GM18507 (cell line): ENCODE measurements around the gene TRERF1.
"Not testable (repeated sequence)": the region's sequence is repeated elsewhere in the genome, so short reads cannot be mapped to it uniquely, and the experiment has no call there.

ENCODE experiments used
- DNase-seq: peaks from one replicate; pipeline ENCODE4 v3.0.0; 2011; ENCODE audit warnings: low read depth; ENCODE audit not compliant: insufficient read length; ENCODE audit errors: extremely low spot score
- FAIRE-seq: peaks from 2 replicates; lab custom pipeline; 2011; peaks lifted over from hg19 to GRCh38; lab: Jason Lieb, UNC

The TRERF1 gene, protein sequence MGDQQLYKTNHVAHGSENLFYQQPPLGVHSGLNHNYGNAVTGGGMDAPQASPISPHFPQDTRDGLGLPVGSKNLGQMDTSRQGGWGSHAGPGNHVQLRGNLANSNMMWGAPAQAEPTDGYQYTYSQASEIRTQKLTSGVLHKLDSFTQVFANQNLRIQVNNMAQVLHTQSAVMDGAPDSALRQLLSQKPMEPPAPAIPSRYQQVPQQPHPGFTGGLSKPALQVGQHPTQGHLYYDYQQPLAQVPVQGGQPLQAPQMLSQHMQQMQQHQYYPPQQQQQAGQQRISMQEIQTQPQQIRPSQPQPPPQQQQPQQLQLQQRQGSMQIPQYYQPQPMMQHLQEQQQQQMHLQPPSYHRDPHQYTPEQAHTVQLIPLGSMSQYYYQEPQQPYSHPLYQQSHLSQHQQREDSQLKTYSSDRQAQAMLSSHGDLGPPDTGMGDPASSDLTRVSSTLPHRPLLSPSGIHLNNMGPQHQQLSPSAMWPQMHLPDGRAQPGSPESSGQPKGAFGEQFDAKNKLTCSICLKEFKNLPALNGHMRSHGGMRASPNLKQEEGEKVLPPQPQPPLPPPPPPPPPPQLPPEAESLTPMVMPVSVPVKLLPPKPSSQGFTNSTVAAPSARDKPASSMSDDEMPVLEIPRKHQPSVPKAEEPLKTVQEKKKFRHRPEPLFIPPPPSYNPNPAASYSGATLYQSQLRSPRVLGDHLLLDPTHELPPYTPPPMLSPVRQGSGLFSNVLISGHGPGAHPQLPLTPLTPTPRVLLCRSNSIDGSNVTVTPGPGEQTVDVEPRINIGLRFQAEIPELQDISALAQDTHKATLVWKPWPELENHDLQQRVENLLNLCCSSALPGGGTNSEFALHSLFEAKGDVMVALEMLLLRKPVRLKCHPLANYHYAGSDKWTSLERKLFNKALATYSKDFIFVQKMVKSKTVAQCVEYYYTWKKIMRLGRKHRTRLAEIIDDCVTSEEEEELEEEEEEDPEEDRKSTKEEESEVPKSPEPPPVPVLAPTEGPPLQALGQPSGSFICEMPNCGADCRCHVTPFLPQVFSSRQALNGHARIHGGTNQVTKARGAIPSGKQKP (N-terminal part only)

GRCh38 chr6:42451333-42452170, at the start of gene TRERF1:
TSS of gene TRERF1 (minus strand) at chr6:42451926. CDS start at chr6:42269590, 182,336 bp downstream.
- DNase-seq = no peak
- peak; percentile 57 for FAIRE-seq

DNA sequence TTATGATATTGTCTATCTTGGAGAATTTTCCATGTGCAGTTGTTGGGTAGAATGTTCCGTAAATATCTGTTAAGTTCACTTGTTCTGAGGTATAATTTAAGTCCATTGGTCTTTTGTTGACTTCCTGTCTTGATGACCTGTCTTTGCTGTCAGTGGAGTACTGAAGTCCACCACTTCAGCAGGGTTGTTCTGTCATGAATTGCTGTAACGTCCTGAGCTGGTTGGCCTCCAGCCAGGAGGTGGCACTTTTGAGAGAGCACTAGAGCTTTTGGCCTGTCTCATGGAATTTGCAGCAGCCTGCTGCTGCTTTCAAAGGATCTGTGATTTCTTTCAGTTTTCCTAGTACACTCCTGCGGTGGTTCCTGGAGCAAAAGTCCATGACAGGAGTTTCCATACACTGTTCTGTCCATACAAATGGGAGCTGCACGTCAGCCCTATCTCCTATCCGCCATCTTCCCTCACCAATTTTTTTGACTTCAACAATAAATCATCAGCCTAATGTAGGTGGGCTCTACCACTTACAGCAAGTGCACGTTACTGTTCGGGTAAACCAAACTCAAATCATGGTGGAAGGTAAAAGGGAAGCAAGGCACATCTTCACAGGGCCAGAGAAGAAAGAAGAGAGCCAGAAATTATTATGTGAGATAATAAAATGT, 46.9 kb upstream of the TRERF1 start:
- no peak for FAIRE-seq
- DNase-seq = no peak

DNA sequence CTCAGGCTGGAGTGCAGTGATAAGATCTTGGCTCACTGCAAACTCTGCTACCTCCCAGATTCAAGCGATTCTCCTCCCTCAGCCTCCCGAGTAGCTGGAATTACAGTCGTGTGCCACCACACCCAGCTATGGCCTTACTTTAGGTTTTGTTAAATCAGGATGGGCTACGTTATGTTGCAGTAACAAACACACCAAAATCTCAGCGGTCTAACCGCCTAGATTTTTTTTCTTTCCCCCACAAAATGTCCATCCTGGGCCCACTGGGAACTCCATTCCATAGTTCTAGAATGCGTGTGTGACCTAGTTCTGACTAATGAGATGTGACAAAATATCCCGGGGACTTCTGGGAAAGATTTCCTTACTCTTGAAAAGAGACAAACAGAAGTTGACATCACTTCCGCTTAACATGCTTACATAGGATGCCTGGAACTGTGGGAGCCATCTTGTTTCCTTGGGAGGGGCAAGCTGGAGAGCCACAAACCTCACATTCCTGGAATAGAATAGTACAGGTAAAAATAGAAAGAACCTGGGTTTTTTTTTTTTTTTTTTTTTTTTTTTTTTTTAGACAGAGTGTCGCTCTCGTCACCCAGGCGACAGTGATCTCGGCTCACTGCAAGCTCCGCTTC, 42.3 kb upstream of the TRERF1 start:
- DNase-seq (no peak), FAIRE-seq (no peak)

- FAIRE-seq (no peak), DNase-seq (no peak)
Observed at GRCh38 chr6:42488129-42488528, 36.4 kb upstream of the TRERF1 start.

- no peak for FAIRE-seq
- no peak for DNase-seq
Observed at GRCh38 chr6:42484261-42484660, 32.5 kb upstream of the TRERF1 start.

DNA sequence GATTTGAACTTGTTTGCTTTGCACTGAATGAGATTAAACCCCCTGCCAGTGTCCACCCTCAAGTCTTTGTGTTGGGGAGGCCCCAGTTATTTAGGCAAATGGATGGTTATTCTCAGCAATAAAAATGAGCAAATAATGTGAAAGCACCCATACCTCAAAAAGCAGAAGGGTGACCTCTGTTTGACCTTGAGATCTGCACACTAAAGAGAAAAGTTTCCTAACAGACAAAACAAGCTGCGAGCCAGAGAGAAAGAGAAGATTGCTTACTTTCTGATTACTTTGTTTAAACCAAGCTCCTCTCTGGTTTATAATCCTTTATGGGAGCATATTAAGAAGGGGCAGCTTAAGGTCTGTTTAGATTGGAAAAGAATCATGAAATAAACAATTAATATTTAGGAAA, 30.4 kb upstream of the TRERF1 start:
- FAIRE-seq = no peak
- no peak for DNase-seq

- FAIRE-seq (no peak), DNase-seq (no peak)
Observed at GRCh38 chr6:42471714-42472113, 20.0 kb upstream of the TRERF1 start.

GRCh38 chr6:42471142-42471541, 19.4 kb upstream of the TRERF1 start:
- FAIRE-seq (no peak), DNase-seq (no peak)

GRCh38 chr6:42468273-42468672, 16.5 kb upstream of the TRERF1 start:
- FAIRE-seq = no peak
- DNase-seq = no peak

- DNase-seq (no peak), FAIRE-seq (no peak)
Observed at GRCh38 chr6:42467651-42468050, 15.9 kb upstream of the TRERF1 start.

GRCh38 chr6:42466470-42466869, 14.7 kb upstream of the TRERF1 start:
- FAIRE-seq, DNase-seq: not testable (repeated sequence)

DNA sequence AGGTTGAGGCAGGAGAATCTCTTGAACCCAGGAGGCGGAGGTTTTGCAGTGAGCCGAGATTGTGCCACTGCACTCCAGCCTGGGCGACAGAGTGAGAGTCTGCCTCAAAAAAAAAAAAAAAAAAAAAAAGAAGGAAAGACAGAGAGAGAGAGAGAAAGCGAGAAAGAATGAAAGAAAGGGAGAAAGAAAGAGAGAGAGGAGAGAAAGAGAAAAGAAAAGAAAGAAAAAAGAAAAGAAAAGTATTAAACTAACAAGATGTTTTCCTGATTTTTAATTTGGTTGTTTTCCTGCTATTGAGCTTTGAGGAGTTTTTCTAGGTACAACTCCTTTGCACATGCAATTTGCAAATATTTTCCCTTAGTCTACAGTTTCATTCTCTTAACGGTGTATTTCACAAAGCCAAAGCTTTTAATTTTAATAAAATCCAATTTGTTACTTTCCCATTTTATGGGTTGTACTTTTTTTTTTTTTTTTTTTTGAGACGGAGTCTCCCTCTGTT, 10.8 kb upstream of the TRERF1 start:
- no peak for DNase-seq
- FAIRE-seq = no peak

DNA sequence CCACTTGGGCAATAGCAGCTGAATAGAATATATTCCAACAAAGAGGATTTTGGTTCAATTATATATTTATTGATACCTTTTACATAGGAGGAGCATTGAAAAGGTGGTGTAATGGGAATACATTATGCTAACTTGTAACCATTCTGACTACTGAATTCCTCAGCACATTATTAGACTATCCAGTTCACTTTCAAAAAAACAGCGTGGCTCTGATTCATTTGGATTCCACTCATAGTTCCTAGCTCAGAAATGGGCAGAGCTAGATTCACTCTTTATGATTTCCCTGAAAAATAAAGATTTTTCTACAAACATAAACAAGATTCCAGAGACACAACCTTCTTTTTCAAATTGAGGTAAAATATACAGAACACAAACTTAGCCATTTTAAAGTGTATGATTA, 9.2 kb upstream of the TRERF1 start:
- DNase-seq (no peak), FAIRE-seq (no peak)

GRCh38 chr6:42459888-42460287, 8.2 kb upstream of the TRERF1 start:
- DNase-seq = no peak
- no peak for FAIRE-seq

DNA sequence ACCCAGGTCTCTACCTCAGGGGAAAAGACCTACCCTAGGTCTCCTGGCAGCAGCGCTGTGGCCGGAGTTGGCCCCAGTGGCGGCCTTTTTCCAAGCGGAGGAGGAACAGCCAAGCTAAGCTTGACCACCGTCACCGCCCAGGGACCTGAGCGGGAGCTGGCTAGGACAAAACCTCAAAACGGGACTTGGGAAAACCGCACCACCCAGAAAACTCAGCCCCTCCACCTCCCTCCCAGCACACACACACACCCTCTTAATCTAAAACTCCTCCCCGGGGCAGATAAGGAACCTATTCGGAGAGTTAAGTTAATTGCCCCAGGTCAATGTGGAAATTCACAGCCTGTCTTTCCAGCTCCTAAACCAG, 2.7 kb upstream of the TRERF1 start:
- no peak for FAIRE-seq
- no peak for DNase-seq

- FAIRE-seq = no peak
- no peak for DNase-seq
Observed at GRCh38 chr6:42453654-42454427, 2.1 kb upstream of the TRERF1 start.

DNA sequence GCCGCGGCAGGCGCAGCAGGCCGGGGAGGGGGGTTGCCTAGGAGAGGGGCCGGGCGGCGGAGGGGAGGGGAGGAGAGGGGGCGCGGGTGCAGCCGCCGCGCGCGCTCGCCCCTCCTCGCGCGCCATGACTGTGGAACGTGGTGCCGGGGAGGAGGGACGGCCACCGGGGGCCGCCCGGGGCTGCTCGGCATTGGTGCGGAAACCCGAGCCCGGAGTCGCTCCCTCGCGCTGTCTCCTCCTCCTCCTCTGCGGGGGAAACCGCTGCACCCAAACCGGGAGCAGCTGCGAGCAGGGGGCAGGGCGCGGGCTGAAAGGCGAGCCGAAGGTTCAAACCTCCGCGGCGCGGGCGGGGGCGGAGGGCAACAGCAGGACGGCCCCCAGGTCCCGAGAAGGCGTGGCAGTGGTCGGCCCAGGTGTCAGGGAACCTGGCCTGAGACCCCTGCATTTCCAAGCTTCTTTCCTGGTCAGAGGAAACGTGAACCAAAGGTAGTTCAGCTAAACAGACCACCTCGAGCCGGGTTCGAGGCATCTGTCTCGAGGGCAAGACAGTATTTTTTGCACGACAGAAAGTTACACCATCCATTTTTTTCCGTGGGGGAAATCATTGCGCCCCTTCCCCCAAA, 1.4 kb upstream of the TRERF1 start:
- FAIRE-seq (peak; percentile 83), DNase-seq (peak; percentile 77)
